ENCODE measurements around the gene PIH1D1. TPM values are rescaled to one million over a fixed set of nuclear protein-coding genes. Genes with fewer than 3 reads are reported as not detected.

Gene PIH1D1
- total RNA-seq, 1 donor: 80.6 TPM

GRCh38 chr19:49488863-49489537 is 37.4 kb upstream of the PIH1D1 start:
- DNase-seq (ENCODE audit: low read depth): no peak
- H3K4me3 ChIP-seq (ENCODE audit: low read depth, low read length): peak overlapping the region; percentile 97
- no peak for TF ChIP-seq CTCF (IDR thresholded peaks at IDR 0.05; ENCODE audit: insufficient read depth, low read length)

- no peak for TF ChIP-seq CTCF (IDR thresholded peaks at IDR 0.05; ENCODE audit: insufficient read depth, low read length)
- peak overlapping the region; percentile 97 for H3K4me3 ChIP-seq (ENCODE audit: low read depth, low read length)
- DNase-seq (ENCODE audit: low read depth): no peak
Measured at GRCh38 chr19:49488046-49488862, 36.6 kb upstream of the PIH1D1 start.

- TF ChIP-seq CTCF (IDR thresholded peaks at IDR 0.05; ENCODE audit: insufficient read depth, low read length): no peak
- H3K4me3 ChIP-seq (ENCODE audit: low read depth, low read length): peak within 1 kb of the TSS; percentile 97
- DNase-seq (ENCODE audit: low read depth): peak; percentile 100
Measured at GRCh38 chr19:49487277-49488045, 35.8 kb upstream of the PIH1D1 start, which contains the start of gene RPL13A. Gene RPL13A (plus strand): TSS chr19:49487608. CDS start chr19:49487630, 22 bp downstream.

- DNase-seq (ENCODE audit: low read depth): no peak
- TF ChIP-seq CTCF (IDR thresholded peaks at IDR 0.05; ENCODE audit: insufficient read depth, low read length): peak; percentile 6
- no peak overlapping the region for H3K4me3 ChIP-seq (ENCODE audit: low read depth, low read length)
Measured at GRCh38 chr19:49486710-49487276, 35.2 kb upstream of the PIH1D1 start.

- no peak for TF ChIP-seq CTCF (IDR thresholded peaks at IDR 0.05; ENCODE audit: insufficient read depth, low read length)
Measured at GRCh38 chr19:49486232-49486631, 34.6 kb upstream of the PIH1D1 start.

GRCh38 chr19:49481020-49481683 is 29.5 kb upstream of the PIH1D1 start:
- no peak for TF ChIP-seq CTCF (IDR thresholded peaks at IDR 0.05; ENCODE audit: insufficient read depth, low read length)
- DNase-seq (ENCODE audit: low read depth): no peak
- no peak overlapping the region for H3K4me3 ChIP-seq (ENCODE audit: low read depth, low read length)

More at GRCh38 chr19:49486232-49486631, 34.6 kb upstream of the PIH1D1 start:
- DNase-seq (ENCODE audit: low read depth): no peak
- no peak overlapping the region for H3K4me3 ChIP-seq (ENCODE audit: low read depth, low read length)
